ENCODE data around the gene ASCC3.
A peak's percentile ranks its signal among the peaks of the same experiment; 100 is the strongest.

ASCC3 gene

DNA sequence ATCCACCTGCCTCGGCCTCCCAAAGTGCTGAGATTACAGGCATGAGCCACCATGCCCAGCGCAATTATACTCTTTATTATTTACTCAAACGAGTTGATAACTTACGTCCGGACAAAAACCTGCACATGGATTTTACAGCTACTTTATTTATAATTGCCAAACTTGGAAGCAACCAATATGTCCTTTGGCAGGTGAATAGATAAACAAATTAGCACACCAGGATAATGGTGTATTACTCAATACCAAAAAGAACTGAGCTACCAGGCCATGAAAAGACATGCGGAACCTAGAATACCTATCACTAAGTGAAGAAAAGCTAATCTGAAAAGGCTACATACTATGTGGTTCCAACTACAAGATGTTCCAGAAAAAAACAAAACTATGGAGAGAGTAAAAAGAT is 168.1 kb downstream of the ASCC3 start:
- TF ChIP-seq, protein P1, sequence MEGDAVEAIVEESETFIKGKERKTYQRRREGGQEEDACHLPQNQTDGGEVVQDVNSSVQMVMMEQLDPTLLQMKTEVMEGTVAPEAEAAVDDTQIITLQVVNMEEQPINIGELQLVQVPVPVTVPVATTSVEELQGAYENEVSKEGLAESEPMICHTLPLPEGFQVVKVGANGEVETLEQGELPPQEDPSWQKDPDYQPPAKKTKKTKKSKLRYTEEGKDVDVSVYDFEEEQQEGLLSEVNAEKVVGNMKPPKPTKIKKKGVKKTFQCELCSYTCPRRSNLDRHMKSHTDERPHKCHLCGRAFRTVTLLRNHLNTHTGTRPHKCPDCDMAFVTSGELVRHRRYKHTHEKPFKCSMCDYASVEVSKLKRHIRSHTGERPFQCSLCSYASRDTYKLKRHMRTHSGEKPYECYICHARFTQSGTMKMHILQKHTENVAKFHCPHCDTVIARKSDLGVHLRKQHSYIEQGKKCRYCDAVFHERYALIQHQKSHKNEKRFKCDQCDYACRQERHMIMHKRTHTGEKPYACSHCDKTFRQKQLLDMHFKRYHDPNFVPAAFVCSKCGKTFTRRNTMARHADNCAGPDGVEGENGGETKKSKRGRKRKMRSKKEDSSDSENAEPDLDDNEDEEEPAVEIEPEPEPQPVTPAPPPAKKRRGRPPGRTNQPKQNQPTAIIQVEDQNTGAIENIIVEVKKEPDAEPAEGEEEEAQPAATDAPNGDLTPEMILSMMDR (IDR thresholded peaks at IDR 0.05; ENCODE audit: control insufficient read depth, extremely low read depth, insufficient read depth), result no peak
- no peak overlapping the region for H3K4me3 ChIP-seq (ENCODE audit: low read depth, low read length)
- peak; percentile 82 for DNase-seq (ENCODE audit: low read depth)

DNA sequence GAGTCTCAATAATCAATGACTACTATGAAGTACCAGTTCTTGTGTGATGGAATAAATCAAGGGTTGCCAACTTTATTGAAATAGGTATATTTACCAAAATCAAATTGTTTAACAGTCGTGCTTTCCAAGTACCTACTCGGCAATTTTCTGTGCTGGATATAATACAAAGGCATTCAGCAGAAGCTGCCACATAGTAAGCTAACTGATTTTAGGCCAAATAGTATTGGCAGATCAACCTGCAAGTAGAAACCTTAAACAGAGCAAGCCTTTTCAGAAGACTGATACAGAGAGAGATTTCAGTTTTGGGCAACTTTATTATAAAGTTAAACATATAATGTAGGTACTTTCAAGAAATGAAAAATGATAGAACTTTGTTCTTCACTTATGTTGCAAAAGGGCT is 174.6 kb downstream of the ASCC3 start:
- no peak for DNase-seq (ENCODE audit: low read depth)
- TF ChIP-seq, protein P1 (IDR thresholded peaks at IDR 0.05; ENCODE audit: control insufficient read depth, extremely low read depth, insufficient read depth), result no peak
- no peak overlapping the region for H3K4me3 ChIP-seq (ENCODE audit: low read depth, low read length)

DNA sequence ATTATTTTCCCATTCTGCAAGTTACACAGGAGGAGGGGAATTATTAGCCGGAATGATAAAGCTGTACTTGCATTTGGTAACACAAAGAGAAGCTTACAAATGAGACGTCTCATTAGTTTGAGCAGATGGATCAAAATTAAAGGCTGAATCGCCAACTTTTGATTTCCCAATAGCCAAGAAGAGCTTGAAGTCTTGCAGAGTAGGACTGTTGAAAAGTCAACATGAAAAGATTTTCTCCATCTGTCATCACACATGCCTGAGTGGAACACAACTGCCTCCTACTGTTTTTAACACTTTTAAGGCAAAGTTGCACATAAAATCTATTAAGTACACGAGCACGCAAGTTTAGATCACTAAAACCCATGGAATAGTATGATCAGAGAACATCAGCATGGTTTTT is 176.2 kb downstream of the ASCC3 start:
- TF ChIP-seq, protein P1 (IDR thresholded peaks at IDR 0.05; ENCODE audit: control insufficient read depth, extremely low read depth, insufficient read depth), result no peak
- DNase-seq (ENCODE audit: low read depth), result no peak
- H3K4me3 ChIP-seq (ENCODE audit: low read depth, low read length), result no peak overlapping the region

DNA sequence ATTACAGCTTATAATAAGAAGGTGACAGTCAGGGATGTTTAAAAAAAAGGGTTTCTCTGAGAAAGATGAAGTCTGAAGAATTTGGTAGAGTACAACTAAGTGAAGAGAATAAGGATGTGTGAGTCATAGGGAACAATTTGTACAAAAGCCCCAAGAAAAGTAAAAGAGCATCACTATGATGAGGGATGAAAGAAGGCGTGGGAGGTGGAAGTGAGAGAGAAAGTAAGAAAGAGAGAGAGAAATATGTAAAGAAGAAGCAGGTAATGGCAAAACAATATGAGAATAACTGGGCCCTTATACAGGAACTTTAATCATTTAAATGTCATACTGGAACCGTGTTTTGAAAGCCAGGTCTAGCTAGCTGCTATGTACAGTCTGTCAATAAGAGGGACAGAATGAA is 179.4 kb downstream of the ASCC3 start:
- no peak overlapping the region for H3K4me3 ChIP-seq (ENCODE audit: low read depth, low read length)
- TF ChIP-seq, protein P1 (IDR thresholded peaks at IDR 0.05; ENCODE audit: control insufficient read depth, extremely low read depth, insufficient read depth), result no peak
- no peak for DNase-seq (ENCODE audit: low read depth)

DNA sequence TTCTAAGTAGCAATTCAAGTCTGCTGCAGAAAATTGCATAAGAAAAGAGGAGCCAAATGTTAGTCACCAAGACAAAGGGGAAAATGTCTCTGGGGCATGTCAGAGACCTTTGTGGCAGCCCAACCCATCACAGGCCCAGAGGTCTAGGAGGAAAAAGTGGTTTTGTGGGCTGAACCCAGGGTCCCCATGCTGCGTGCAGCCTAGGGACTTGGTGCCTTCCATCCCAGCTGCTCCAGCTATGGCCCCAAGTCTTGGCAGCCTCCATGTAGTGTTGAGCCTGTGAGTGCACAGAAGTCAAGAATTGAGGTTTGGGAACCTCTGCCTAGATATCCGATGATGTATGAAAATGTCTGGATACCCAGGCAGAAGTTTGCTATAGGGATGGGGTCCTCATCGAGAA is 181.1 kb downstream of the ASCC3 start:
- no peak for DNase-seq (ENCODE audit: low read depth)
- H3K4me3 ChIP-seq (ENCODE audit: low read depth, low read length), result no peak overlapping the region
- TF ChIP-seq, protein P1 (IDR thresholded peaks at IDR 0.05; ENCODE audit: control insufficient read depth, extremely low read depth, insufficient read depth), result no peak

DNA sequence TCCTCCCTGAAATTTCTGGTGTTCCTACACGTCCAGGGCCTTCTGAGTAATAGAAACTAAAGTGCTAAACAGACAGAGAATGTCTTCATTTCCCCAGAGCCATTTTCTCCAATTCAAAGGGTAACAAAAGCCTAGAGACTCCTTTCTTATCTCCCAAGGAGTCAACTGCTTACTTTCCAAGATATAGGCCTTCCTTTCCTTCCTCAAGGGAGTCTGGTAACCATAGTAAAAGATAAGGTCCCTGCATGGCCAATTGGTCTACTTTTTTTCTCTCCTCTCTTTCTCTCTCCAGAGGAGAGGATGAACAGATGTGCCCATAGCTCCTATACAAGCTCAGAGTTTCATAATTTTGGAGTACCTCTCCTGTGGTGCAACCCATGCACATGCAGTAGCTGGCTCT is 185.7 kb downstream of the ASCC3 start:
- no peak overlapping the region for H3K4me3 ChIP-seq (ENCODE audit: low read depth, low read length)
- no peak for DNase-seq (ENCODE audit: low read depth)
- TF ChIP-seq, protein P1 (IDR thresholded peaks at IDR 0.05; ENCODE audit: control insufficient read depth, extremely low read depth, insufficient read depth), result no peak

DNA sequence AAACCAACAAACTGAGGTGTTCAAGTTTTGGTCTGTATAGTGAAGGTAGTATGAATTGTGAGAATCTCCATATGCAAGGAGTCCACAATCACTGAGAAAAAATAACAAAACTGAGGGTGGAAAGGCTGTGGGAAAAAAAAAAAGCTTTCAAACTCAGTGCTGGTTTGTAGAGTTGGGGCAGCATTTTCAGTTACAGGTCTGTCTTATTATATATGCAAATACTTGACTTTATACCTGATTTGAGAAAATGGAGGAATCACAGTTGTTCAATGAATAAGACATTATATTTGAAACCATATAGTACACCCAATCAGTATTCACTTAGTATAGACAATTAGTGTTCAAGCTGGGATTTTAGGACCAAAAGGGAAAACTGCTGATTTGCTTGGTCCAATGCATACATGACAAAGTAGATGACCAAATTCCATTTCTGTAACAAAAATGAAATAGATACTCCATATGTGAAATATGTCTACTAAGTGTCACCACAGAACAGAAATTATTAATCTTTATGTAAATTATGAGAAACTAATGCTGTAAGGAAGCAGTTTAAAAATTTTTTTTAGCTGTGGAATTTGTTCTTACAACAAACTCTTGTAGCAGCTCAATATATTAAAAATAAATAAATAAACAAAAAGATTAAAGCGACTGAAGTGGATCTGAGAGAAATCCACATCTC is 187.7 kb downstream of the ASCC3 start:
- DNase-seq (ENCODE audit: low read depth), result no peak
- TF ChIP-seq, protein P1 (IDR thresholded peaks at IDR 0.05; ENCODE audit: control insufficient read depth, extremely low read depth, insufficient read depth), result no peak
- no peak overlapping the region for H3K4me3 ChIP-seq (ENCODE audit: low read depth, low read length)

Measured in LNCaP clone FGC (cell line).